Uterus (tissue), 4 donors: ENCODE measurements around the gene VAT1. TPM values are rescaled to one million over a fixed set of nuclear protein-coding genes. Genes with fewer than 3 reads are reported as not detected.
"Not testable (repeated sequence)": the region's sequence is repeated elsewhere in the genome, so short reads cannot be mapped to it uniquely, and the experiment has no call there.

Experiments used
- DNase-seq, 2 donors: peaks; one replicate each; pipeline ENCODE4 v3.0.0-alpha.2; 2019 to 2020
- H3K27ac ChIP-seq, 2 donors: fragments of 200-600 bp; sonication (generic); 1 replicate in 1 of 2; 2 replicates in 1 of 2; pipeline ENCODE4 v1.5.1; 2016 to 2018
- H3K27me3 ChIP-seq, 2 donors: fragments of 200-600 bp; sonication (generic); one replicate each; pipeline ENCODE4 v1.5.1; 2018 to 2019; ENCODE audit warnings: control low read depth in 1 of 2
- H3K36me3 ChIP-seq, 2 donors: fragments of 200-600 bp; sonication (generic); one replicate each; pipeline ENCODE4 v1.5.1; 2019; ENCODE audit warnings: control low read depth in 1 of 2
- H3K4me1 ChIP-seq, 2 donors: fragments of 200-600 bp; sonication (generic); one replicate each; pipeline ENCODE4 v1.5.1; 2018 to 2019; ENCODE audit warnings: control low read depth in 1 of 2
- H3K4me3 ChIP-seq, 2 donors: fragments of 200-600 bp; sonication (generic); 1 replicate in 1 of 2; 2 replicates in 1 of 2; pipeline ENCODE4 v1.5.1; 2018 to 2019; ENCODE audit warnings: mild to moderate bottlenecking in 1 of 2
- H3K9me3 ChIP-seq, 2 donors: fragments of 200-600 bp; sonication (generic); one replicate each; pipeline ENCODE4 v1.5.1; 2019; ENCODE audit warnings: control low read depth in 1 of 2
- POLR2A ChIP-seq, 2 donors: fragments of 450-650 bp; IDR thresholded peaks; one replicate each; pipeline ENCODE4 v1.6.1; 2016; ENCODE audit warnings: antibody characterized with exemption in 2 of 2, mild to moderate bottlenecking in 1 of 2, moderate library complexity in 1 of 2
- intact Hi-C: fragments of 100-400 bp; cut with DNase I; formaldehyde crosslinking; loops from one replicate; pipeline ENCODE4 v1.15.1; 2023; ENCODE audit warnings: low total_unique reads
- total RNA-seq, 4 donors: library from RNA; depleted of rRNA in 3 of 4; stranded (reverse); fragments of >200 nt in 3 of 4; gene quantifications; one replicate each; pipeline versions ENCODE4 v1.1.0 to v1.2.4, GENCODE V29; 2014 to 2023
- TF ChIP-seq, protein P1 (sequence below), 4 experiments: fragments of 200-600 bp in 2 of 4; fragments of 450-650 bp in 2 of 4; sonication (generic) in 2 of 4; IDR thresholded peaks; one replicate each; pipeline ENCODE4 v1.5.1; 2016 to 2019; ENCODE audit warnings: antibody characterized with exemption in 4 of 4, mild to moderate bottlenecking in 2 of 4, moderate library complexity in 1 of 4
- donor health status: DM: yes; HTN: yes; CAD: no.

Gene VAT1
- total RNA-seq, 4 donors from 2014 or later = 59.5 to 187 (median 152) TPM

DNA sequence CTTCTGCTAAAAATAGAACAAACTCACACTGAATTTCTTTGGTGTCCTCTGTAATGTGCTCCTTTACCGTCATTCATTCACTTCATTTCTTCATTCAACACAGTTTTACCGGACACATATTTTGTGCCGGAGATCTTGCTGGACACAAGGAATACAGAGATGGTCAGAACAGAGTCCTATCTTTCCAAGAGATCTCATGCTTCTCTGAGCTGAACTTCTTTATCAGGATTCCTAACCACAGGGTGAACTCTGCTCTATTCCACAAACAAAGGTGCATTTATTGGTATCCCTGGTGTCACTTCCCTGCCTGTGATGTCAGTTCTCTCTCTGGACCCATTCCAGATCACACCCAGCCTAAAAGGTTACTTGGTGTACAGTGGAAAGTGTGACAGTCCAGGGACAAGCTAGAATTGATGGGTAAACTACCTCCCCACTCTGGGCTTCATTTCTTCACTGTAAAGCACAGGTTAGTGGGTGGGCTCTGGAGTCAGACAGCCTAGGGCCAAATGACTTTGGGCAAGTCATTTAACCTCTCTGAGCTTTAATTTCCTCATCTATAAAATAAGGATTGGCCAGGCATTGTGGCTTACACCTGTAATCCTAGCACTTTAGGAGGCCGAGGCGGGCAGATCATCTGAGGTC is 11.4 kb downstream of the VAT1 start:
- no peak for DNase-seq
- intact Hi-C loops = no loop called here

DNA sequence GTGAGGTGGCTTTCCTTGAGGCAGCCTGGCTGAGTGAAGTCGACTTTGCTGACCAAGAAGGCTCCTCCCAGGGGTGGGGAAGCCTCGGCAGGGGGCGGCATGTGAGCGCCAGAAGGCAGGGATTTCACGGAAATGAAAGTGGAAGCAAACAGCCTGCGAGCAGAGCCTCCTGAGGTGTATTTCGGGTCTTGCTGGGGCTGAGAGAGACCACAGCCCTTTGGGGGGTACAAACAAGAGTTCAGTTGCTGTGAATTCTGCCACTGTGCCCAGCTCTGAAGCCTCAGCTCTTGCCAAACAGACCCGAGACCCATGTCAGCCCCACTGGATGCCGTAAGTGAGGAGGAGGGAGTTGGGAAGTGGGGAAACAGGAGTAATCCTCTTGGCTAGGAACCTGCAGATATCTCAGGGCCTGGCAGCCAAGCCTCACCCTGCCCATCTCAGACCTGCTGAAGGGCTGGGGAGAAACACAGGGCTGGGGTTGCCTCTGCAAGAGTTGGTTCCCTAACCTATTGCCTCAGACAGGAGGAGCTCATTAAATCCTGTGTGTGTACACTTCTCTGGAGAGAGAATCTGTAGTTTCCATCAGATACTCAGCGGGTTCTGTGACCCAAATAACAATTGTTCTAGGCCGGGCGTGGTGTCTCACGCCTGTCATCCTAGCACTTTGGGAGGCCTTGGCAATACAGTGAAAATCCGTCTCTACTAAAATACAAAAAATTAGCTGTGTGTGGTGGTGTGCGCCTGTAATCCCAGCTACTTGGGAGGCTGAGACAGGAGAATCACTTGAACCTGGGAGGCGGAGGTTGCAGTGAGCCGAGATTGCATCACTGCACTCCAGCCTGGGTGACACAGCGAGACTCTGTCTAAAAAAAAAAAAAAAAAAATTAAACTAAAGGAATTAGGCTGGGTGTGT is 15.3 kb downstream of the VAT1 start, which contains the start of gene IFI35:
Gene IFI35 (plus strand): TSS at position 146 of the 913 bp plus-strand sequence. CDS start 164 bp downstream, at position 310.
- Histone ChIP-seq H3K27ac (peak within 1 kb of the TSS; percentile 96 to 97), H3K4me3 (peak within 1 kb of the TSS; percentile 65 to 72), H3K4me1 (no peaks in the 10 kb centered on the region), H3K27me3 (no peaks in the 10 kb centered on the region), H3K36me3 (no peaks in the 10 kb centered on the region), H3K9me3 (no peaks in the 10 kb centered on the region)
- TF ChIP-seq, protein P1, sequence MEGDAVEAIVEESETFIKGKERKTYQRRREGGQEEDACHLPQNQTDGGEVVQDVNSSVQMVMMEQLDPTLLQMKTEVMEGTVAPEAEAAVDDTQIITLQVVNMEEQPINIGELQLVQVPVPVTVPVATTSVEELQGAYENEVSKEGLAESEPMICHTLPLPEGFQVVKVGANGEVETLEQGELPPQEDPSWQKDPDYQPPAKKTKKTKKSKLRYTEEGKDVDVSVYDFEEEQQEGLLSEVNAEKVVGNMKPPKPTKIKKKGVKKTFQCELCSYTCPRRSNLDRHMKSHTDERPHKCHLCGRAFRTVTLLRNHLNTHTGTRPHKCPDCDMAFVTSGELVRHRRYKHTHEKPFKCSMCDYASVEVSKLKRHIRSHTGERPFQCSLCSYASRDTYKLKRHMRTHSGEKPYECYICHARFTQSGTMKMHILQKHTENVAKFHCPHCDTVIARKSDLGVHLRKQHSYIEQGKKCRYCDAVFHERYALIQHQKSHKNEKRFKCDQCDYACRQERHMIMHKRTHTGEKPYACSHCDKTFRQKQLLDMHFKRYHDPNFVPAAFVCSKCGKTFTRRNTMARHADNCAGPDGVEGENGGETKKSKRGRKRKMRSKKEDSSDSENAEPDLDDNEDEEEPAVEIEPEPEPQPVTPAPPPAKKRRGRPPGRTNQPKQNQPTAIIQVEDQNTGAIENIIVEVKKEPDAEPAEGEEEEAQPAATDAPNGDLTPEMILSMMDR (IDR thresholded peaks at IDR 0.05) = peak; percentile 55 to 69 (median 64)
- TF ChIP-seq POLR2A (IDR thresholded peaks at IDR 0.05) = peak; percentile 31 to 56
- intact Hi-C loops = no loop called here
- peak; percentile 87 to 88 for DNase-seq

More for the DNA sequence above, 11.4 kb downstream of the VAT1 start:
- Histone ChIP-seq H3K4me1 (no peaks in the 10 kb centered on the region), H3K4me3 (no peak overlapping the region), H3K9me3 (no peaks in the 10 kb centered on the region), H3K27me3 (no peaks in the 10 kb centered on the region), H3K36me3 (no peaks in the 10 kb centered on the region), H3K27ac (no peak overlapping the region)
- TF ChIP-seq, protein P1 (IDR thresholded peaks at IDR 0.05) = no peak
- TF ChIP-seq POLR2A (IDR thresholded peaks at IDR 0.05) = no peak

DNA sequence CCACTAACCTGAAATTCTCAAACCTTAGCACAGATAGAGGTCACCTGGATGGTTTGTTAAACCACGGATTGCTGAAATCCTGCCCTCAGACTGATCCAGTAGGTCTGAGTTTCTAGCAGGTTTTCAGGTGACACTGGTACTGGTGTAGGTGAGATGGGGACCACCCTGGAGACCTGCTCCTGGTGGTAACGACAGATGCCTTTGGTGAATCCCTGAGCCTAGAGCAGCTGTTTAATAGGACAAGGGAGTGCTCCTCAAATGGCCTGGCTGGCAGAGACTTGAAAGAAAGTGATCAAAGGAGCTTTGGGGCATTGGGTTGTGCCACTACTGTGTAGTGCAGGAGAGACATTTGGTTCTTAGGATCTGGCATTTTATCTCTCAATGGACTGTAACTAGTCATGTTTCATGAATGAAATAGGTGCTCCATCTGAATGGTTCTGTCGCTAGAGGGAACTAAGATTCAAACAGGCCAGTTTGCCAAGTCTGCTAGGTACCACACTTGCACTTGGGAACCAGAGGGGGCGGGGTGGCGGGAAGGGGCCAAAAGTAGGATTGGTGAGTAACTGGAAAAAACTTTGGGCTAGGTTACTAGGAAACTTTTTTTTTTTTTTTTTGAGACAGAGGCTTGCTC is 18.5 kb downstream of the VAT1 start:
- intact Hi-C loops = no loop called here
- Histone ChIP-seq H3K27ac (no peak overlapping the region), H3K36me3 (no peaks in the 10 kb centered on the region), H3K27me3 (no peaks in the 10 kb centered on the region), H3K4me1 (no peaks in the 10 kb centered on the region), H3K9me3 (no peaks in the 10 kb centered on the region), H3K4me3 (no peak overlapping the region)
- TF ChIP-seq, protein P1 (IDR thresholded peaks at IDR 0.05) = no peak
- no peak for TF ChIP-seq POLR2A (IDR thresholded peaks at IDR 0.05)
- no peak for DNase-seq

DNA sequence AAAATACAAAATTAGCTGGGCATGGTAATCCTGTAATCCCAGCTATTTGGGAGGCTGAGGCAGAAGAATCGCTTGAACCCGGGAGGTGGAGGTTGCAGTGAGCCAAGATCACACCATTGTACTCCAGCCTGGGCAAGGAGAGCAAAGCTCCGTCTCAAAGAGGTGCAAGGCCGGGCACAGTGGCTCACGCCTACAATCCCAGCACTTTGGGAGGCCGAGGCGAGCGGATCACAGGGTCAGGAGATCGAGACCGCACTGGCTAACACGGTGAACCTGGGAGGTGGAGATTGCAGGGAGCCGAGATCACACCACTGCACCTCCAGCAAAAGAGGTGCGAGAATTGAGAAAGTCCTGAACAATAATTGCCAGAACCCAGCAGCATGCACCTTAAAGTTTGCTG is 21.3 kb downstream of the VAT1 start:
- H3K36me3 ChIP-seq, H3K4me3 ChIP-seq, H3K27ac ChIP-seq, H3K9me3 ChIP-seq, H3K27me3 ChIP-seq, DNase-seq, H3K4me1 ChIP-seq, intact Hi-C loops: not testable (repeated sequence)

DNA sequence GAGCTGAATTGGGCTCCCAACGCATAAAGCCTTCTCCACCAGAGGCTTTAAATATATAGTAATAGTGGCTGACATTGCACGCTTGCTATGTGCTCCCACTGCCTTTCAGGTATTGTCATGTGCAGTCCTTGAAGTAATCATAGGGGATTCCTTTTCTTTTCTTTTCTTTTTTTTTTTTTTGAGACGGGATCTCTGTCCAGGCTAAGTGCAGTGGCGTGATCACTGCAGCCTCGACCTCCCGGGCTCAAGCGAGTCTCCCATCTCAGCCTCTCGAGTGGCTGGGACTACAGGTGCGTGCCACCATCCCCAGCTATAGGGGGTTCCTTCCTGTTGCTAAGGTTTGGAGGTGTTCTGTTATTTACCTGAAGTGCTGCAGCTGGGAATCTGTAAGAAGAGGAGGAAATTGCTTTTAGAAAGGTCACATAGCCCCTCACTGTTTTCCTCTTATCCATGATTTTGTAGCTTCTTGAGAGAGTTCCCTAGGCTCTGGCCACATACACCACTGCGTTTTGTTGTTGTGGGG is 23.1 kb downstream of the VAT1 start:
- no peaks in the 10 kb centered on the region for H3K9me3 ChIP-seq
- H3K36me3 ChIP-seq = no peaks in the 10 kb centered on the region
- H3K27me3 ChIP-seq = no peaks in the 10 kb centered on the region
- peak overlapping the region; percentile 65 to 76 for H3K4me3 ChIP-seq
- intact Hi-C loops = no loop called here
- peaks cover 0 to 5% of the 10 kb centered on the region in 2 donors for H3K4me1 ChIP-seq
- peak overlapping the region; percentile 82 to 93 for H3K27ac ChIP-seq
- no peak for DNase-seq
- TF ChIP-seq, protein P1 (IDR thresholded peaks at IDR 0.05) = no peak
- TF ChIP-seq POLR2A (IDR thresholded peaks at IDR 0.05) = no peak
